Ovary (tissue), 9 donors: Measurements from ENCODE around the gene SERINC4. TPM values are rescaled to one million over a fixed set of nuclear protein-coding genes. Genes with fewer than 3 reads are reported as not detected.

Experiments used
- DNase-seq, 5 donors: peaks; one replicate each; pipeline ENCODE4 v3.0.0-alpha.2; 2019 to 2020
- H3K27ac ChIP-seq, 2 donors: fragments of 200-600 bp; one replicate each; pipeline versions ENCODE4 v1.5.1 to v1.8.0; 2019 to 2022
- H3K27me3 ChIP-seq: fragments of 200-600 bp; one replicate; pipeline ENCODE4 v1.8.0; 2022
- H3K36me3 ChIP-seq: fragments of 200-600 bp; sonication (generic); one replicate; pipeline ENCODE4 v1.5.1; 2019
- H3K4me1 ChIP-seq: one replicate; pipeline ENCODE4 v1.8.1; 2013; ENCODE audit warnings: mild to moderate bottlenecking, moderate library complexity; ENCODE audit not compliant: insufficient read depth
- H3K4me3 ChIP-seq: fragments of 200-600 bp; sonication (generic); one replicate; pipeline ENCODE4 v1.5.1; 2017
- H3K9me3 ChIP-seq, 2 donors: fragments of 200-600 bp in 1 of 2; sonication (generic) in 1 of 2; one replicate each; pipeline versions ENCODE4 v1.5.1 to v1.8.1; 2013 to 2019; ENCODE audit warnings: mild to moderate bottlenecking in 1 of 2, moderate library complexity in 1 of 2
- EP300 ChIP-seq: sonication (generic); formaldehyde crosslinking; IDR thresholded peaks from one replicate; pipeline ENCODE4 v1.6.1; 2017; ENCODE audit warnings: antibody characterized with exemption
- POLR2A ChIP-seq: fragments of 450-650 bp; IDR thresholded peaks from one replicate; pipeline ENCODE4 v1.6.1; 2017; ENCODE audit warnings: antibody characterized with exemption, mild to moderate bottlenecking, moderate library complexity
- WGBS, 3 donors: extraction: QIAGEN DNeasy Blood & Tissue Kit in 1 of 3; methylation state at CpG; one replicate each; pipeline versions ENCODE4 v1.1.5 to v1.1.7; 2013 to 2017; 5-methylcytosine and 5-hydroxymethylcytosine counted together
- intact Hi-C, 4 donors: fragments of 100-400 bp; cut with DNase I; formaldehyde crosslinking; loops; one replicate each; pipeline versions ENCODE4 v1.11.0 to v1.15.1; 2022 to 2023
- polyA plus RNA-seq, 2 donors: library from polyadenylated mRNA; stranded (reverse); fragments of 200-250 nt in 1 of 2; fragments of 350-450 nt in 1 of 2; fragmentation: Illumina TruSeq in 1 of 2; extraction: RNeasy Lipid Tissue Mini Kit (QIAGEN cat#74804) in 1 of 2; gene quantifications; one replicate each; pipeline ENCODE4 v1.2.3, GENCODE V29; 2013 to 2014
- total RNA-seq, 7 donors: library from RNA; depleted of rRNA in 2 of 7; stranded (reverse); fragments of >200 nt in 2 of 7; fragmentation: NEBNext Ultra II Directional in 3 of 7; extraction: Animal tissue kit (Norgen Biotek cat#: 25700) in 3 of 7; gene quantifications; one replicate each; pipeline versions ENCODE4 v1.1.0 to v1.2.4, GENCODE V29; 2016 to 2023
- TF ChIP-seq, protein P1 (sequence below), 3 donors: fragments of 450-650 bp in 2 of 3; fragments of 200-600 bp in 1 of 3; IDR thresholded peaks; one replicate each; pipeline versions ENCODE4 v1.5.1 to v1.8.0; 2016 to 2022; ENCODE audit warnings: antibody characterized with exemption in 3 of 3, mild to moderate bottlenecking in 1 of 3
- donor health status: DM: no; HTN: no; CAD: no; lungs with moderate emphysema.
- donor health status: DM: no; HTN: no; CAD: no.
- donor health status: Bipolar disorder and iron deficiency.
- donor health status: DM: yes; HTN: yes; CAD: no.
- donor health status: DM: no; HTN: no; CAD: no.
- donor health status: DM: yes; HTN: yes; CAD: no.

SERINC4 gene
- total and polyA plus RNA-seq, 9 donors: 0.07 to 0.39 (median 0.20) TPM; not detected in 3

DNA sequence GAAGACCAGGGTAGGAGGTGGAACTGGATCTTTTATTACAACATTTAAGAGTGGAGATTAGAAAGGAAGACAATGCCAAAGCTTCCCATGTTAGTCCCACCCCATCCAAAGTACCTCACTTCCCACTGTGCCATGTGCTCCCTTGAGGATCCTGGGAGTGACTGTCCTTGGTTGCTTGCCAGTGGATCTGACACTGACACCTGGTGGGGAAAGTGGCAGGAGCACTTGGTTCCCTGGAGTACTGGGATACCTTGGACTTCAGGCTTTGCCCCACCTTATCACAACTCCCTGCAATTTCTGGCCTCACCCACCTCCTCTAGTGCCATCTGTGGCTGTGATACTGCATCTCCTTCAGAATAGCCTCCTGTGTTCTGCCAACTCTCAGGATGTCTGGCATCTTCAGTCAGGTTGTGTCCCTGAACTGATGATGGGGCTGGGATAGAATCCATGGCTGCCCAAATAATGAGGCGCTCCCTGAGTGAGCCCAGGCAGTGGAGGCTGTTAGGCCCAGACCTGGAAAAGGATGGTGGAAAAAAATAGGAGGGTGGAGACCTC lies 24.5 kb downstream of the SERINC4 start:
- TF ChIP-seq POLR2A (no peak), EP300 (no peak)
- TF ChIP-seq, protein P1, sequence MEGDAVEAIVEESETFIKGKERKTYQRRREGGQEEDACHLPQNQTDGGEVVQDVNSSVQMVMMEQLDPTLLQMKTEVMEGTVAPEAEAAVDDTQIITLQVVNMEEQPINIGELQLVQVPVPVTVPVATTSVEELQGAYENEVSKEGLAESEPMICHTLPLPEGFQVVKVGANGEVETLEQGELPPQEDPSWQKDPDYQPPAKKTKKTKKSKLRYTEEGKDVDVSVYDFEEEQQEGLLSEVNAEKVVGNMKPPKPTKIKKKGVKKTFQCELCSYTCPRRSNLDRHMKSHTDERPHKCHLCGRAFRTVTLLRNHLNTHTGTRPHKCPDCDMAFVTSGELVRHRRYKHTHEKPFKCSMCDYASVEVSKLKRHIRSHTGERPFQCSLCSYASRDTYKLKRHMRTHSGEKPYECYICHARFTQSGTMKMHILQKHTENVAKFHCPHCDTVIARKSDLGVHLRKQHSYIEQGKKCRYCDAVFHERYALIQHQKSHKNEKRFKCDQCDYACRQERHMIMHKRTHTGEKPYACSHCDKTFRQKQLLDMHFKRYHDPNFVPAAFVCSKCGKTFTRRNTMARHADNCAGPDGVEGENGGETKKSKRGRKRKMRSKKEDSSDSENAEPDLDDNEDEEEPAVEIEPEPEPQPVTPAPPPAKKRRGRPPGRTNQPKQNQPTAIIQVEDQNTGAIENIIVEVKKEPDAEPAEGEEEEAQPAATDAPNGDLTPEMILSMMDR (IDR thresholded peaks at IDR 0.05): no peak
- Histone ChIP-seq H3K27me3 (no peaks in the 10 kb centered on the region), H3K4me1 (peaks cover 1% of the 10 kb centered on the region), H3K36me3 (no peaks in the 10 kb centered on the region), H3K9me3 (no peaks in the 10 kb centered on the region), H3K27ac (peak overlapping the region; percentile 72 to 73), H3K4me3 (no peak overlapping the region)
- 98 to 100% (median 100%) methylated on average over 1 of the region's 1 CpG for WGBS, 3 donors
- intact Hi-C loops: no loop called here
- peak; percentile 43 to 51 (median 50) for DNase-seq

DNA sequence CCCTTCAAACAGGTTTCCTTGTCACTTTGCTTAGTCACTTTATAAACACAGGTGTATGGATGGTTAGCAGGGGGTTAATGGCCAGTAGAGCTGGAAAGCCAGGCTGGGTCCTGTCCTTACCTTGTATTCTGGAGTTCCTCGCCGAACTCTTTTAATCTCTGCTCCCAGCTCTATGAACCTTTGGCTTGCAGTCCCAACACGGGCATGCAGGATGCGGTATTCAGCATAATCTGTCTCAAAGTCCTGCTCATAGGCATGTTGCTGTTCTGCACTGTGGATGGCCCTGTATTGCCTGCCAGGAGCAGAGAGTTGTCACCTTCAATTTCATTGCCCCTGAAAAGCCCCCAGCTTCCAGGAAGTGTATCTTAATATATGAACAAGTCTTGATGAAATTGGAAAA lies 26.0 kb downstream of the SERINC4 start:
- no peak for DNase-seq
- H3K9me3 ChIP-seq: no peaks in the 10 kb centered on the region
- 51 to 57% (median 57%) methylated on average over 4 of the region's 4 CpGs for WGBS, 3 donors
- no peak for TF ChIP-seq EP300
- TF ChIP-seq POLR2A: no peak
- TF ChIP-seq, protein P1 (IDR thresholded peaks at IDR 0.05): no peak
- no peaks in the 10 kb centered on the region for H3K27me3 ChIP-seq
- H3K36me3 ChIP-seq: no peaks in the 10 kb centered on the region
- no peak overlapping the region for H3K27ac ChIP-seq
- intact Hi-C loops: no loop called here
- H3K4me1 ChIP-seq: peaks cover 1% of the 10 kb centered on the region
- no peak overlapping the region for H3K4me3 ChIP-seq

DNA sequence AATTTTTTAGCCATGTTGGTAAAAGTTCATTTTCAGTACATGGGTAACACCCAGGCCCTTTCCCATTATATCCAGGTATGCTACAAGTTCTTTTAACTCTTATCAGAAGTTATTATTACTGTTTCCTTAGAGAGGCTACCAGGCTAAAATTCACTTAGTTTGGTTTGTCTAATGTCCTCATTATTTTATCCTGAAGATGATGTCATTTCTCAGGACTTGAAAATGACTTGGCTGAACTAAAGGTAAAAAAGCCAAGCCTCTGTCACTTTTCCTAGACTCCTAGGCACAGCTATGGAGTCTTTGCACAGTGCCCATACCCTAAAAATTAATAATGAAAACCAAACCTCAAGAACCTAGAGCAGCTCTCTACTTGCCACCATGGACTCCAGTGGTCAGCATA lies 27.4 kb downstream of the SERINC4 start:
- Histone ChIP-seq H3K27ac (no peak overlapping the region), H3K4me3 (no peak overlapping the region), H3K36me3 (no peaks in the 10 kb centered on the region), H3K9me3 (no peaks in the 10 kb centered on the region), H3K4me1 (peaks cover 1% of the 10 kb centered on the region), H3K27me3 (no peaks in the 10 kb centered on the region)
- TF ChIP-seq, protein P1 (IDR thresholded peaks at IDR 0.05): no peak
- no peak for TF ChIP-seq POLR2A
- no peak for TF ChIP-seq EP300
- no peak for DNase-seq
- intact Hi-C loops: no loop called here

DNA sequence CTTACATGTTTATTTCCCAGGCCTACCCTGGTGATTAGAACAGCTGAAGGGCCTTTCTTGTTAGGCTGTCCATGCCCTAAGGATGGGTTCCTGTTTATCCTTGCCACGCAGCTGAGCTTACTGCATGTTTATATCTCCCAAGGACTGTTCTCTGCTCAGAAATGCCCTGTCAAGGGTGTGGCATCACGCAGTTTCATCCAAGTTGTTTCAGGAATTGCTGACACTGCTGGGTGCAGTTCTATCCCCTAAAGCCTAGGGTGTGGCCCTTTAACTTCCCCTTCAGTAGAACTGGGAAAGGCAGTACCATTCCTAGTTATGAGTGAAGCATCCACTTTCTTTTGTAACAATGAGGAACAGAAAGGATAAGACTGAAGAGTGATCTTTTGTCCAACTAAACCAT lies 28.2 kb downstream of the SERINC4 start:
- H3K4me1 ChIP-seq: peaks cover 1% of the 10 kb centered on the region
- DNase-seq: no peak
- 71 to 84% (median 79%) methylated on average over 2 of the region's 2 CpGs for WGBS, 3 donors
- H3K9me3 ChIP-seq: no peaks in the 10 kb centered on the region
- H3K27ac ChIP-seq: no peak overlapping the region
- intact Hi-C loops: no loop called here
- no peaks in the 10 kb centered on the region for H3K27me3 ChIP-seq
- no peak overlapping the region for H3K4me3 ChIP-seq
- H3K36me3 ChIP-seq: no peaks in the 10 kb centered on the region
- TF ChIP-seq, protein P1 (IDR thresholded peaks at IDR 0.05): no peak
- TF ChIP-seq EP300 (no peak), POLR2A (no peak)
